IMR-90 (cell line): ENCODE data around the gene ZNF630. TPM values are rescaled to one million over a fixed set of nuclear protein-coding genes. Genes with fewer than 3 reads are reported as not detected.
A peak's percentile ranks its signal among the peaks of the same experiment; 100 is the strongest.

ENCODE experiments used
- ATAC-seq: fragments of 200-7000 bp; cut with Tn5 transposase; 2 replicates; pipeline ENCODE4 v1.9.1; 2020; ENCODE audit warnings: low read depth, mild to moderate bottlenecking, moderate library complexity
- BruUV-seq: library from RNA; stranded (reverse); fragments of 400-500 nt; replicated peaks from 2 replicates; lab custom pipeline; 2021; lab: Mats Ljungman, UMichigan
- CTCF ChIA-PET: fragments of 300-600 bp; formaldehyde crosslinking; extraction: SDS; loops from one replicate; lab custom pipeline; 2021; ENCODE audit warnings: antibody characterized with exemption; lab: Yijun Ruan, JAX
- POLR2A ChIA-PET: fragments of 300-600 bp; sonication (Branson Sonifier 250); formaldehyde crosslinking; loops from one replicate; lab custom pipeline; 2022; ENCODE audit warnings: antibody characterized with exemption; ENCODE audit not compliant: unreplicated experiment; lab: Charles Lee
- DNase-seq: peaks from one replicate; pipeline ENCODE4 v3.0.0; 2013
- H2AFZ ChIP-seq: replicated peaks from 2 replicates; pipeline ENCODE3; 2013; ENCODE audit warnings: low read length, mild to moderate bottlenecking; ENCODE audit not compliant: poor library complexity
- H2AK5ac ChIP-seq: 2 replicates; pipeline ENCODE4 v1.6.1; 2013; ENCODE audit warnings: low read depth, low read length, inconsistent platforms
- H2AK9ac ChIP-seq: replicated peaks from 2 replicates; pipeline ENCODE3; 2013; ENCODE audit warnings: mild to moderate bottlenecking, low read depth, low read length, moderate library complexity; ENCODE audit not compliant: poor library complexity
- H2BK120ac ChIP-seq: 2 replicates; pipeline ENCODE4 v1.6.1; 2013; ENCODE audit warnings: low read depth, low read length, inconsistent platforms
- H2BK15ac ChIP-seq: 3 replicates; pipeline ENCODE4 v1.6.1; 2013; ENCODE audit warnings: low read depth, low read length, inconsistent platforms
- H2BK20ac ChIP-seq: 2 replicates; pipeline ENCODE4 v1.6.1; 2013; ENCODE audit warnings: low read depth, mild to moderate bottlenecking, inconsistent platforms, low read length, moderate library complexity
- H2BK5ac ChIP-seq: 2 replicates; pipeline ENCODE4 v1.6.1; 2013; ENCODE audit warnings: mild to moderate bottlenecking, low read depth, low read length, inconsistent platforms; ENCODE audit not compliant: poor library complexity, severe bottlenecking
- H3K14ac ChIP-seq: replicated peaks from 2 replicates; pipeline ENCODE4 v1.6.1; 2013; ENCODE audit warnings: low read depth, low read length, inconsistent platforms
- H3K18ac ChIP-seq: 2 replicates; pipeline ENCODE4 v1.6.1; 2013; ENCODE audit warnings: low read depth, low read length, control low read depth
- H3K23ac ChIP-seq: 2 replicates; pipeline ENCODE4 v1.6.1; 2013; ENCODE audit warnings: low read depth, low read length, inconsistent platforms
- H3K27ac ChIP-seq: 2 replicates; pipeline ENCODE4 v1.5.1; 2013; ENCODE audit warnings: mild to moderate bottlenecking, control low read depth, low read length; ENCODE audit not compliant: insufficient read depth
- H3K27me3 ChIP-seq: 2 replicates; pipeline ENCODE4 v1.6.1; 2013; ENCODE audit warnings: low read length; ENCODE audit not compliant: control insufficient read depth, insufficient read depth
- H3K36me3 ChIP-seq: 2 replicates; pipeline ENCODE4 v1.6.1; 2013; ENCODE audit warnings: low read length, mixed read lengths; ENCODE audit not compliant: control insufficient read depth, insufficient read depth
- H3K4ac ChIP-seq: 2 replicates; pipeline ENCODE4 v1.6.1; 2013; ENCODE audit warnings: low read depth, low read length, inconsistent platforms
- H3K4me1 ChIP-seq: 2 replicates; pipeline ENCODE4 v1.6.1; 2013; ENCODE audit warnings: low read length, mixed read lengths; ENCODE audit not compliant: control insufficient read depth, insufficient read depth
- H3K4me2 ChIP-seq: 2 replicates; pipeline ENCODE4 v1.6.1; 2013; ENCODE audit warnings: low read depth, mild to moderate bottlenecking, control low read depth, low read length, moderate library complexity
- H3K4me3 ChIP-seq: 2 replicates; pipeline ENCODE4 v1.5.1; 2013; ENCODE audit warnings: low read depth, mild to moderate bottlenecking, control low read depth, low read length, moderate library complexity; ENCODE audit not compliant: insufficient read depth
- H3K56ac ChIP-seq: 2 replicates; pipeline ENCODE4 v1.6.1; 2013; ENCODE audit warnings: low read length, inconsistent platforms; ENCODE audit not compliant: insufficient read depth; ENCODE audit errors: extremely low read depth
- H3K79me1 ChIP-seq, 2 experiments: 2 replicates each; pipeline ENCODE4 v1.6.1; 2013; ENCODE audit warnings: low read length in 2 of 2, inconsistent platforms in 1 of 2, low read depth in 1 of 2
- H3K9ac ChIP-seq: 2 replicates; pipeline ENCODE4 v1.6.1; 2013; ENCODE audit warnings: low read depth, low read length, control low read depth
- H3K9me1 ChIP-seq: 2 replicates; pipeline ENCODE4 v1.6.1; 2013; ENCODE audit warnings: low read length, inconsistent platforms; ENCODE audit not compliant: insufficient read depth
- H3K9me3 ChIP-seq: 2 replicates; pipeline ENCODE4 v1.6.1; 2013; ENCODE audit warnings: low read length; ENCODE audit not compliant: control insufficient read depth, insufficient read depth
- H4K20me1 ChIP-seq: 2 replicates; pipeline ENCODE4 v1.6.1; 2013; ENCODE audit warnings: low read length, inconsistent platforms; ENCODE audit not compliant: insufficient read depth
- H4K5ac ChIP-seq: 2 replicates; pipeline ENCODE4 v1.6.1; 2013; ENCODE audit warnings: mild to moderate bottlenecking, low read depth, low read length, control low read depth
- H4K8ac ChIP-seq, 2 experiments: 2 replicates each; pipeline ENCODE4 v1.6.1; 2013; ENCODE audit warnings: low read depth in 2 of 2, low read length in 2 of 2, control low read depth in 1 of 2, inconsistent platforms in 1 of 2
- H4K91ac ChIP-seq: 2 replicates; pipeline ENCODE4 v1.6.1; 2013; ENCODE audit warnings: low read depth, low read length, inconsistent platforms; ENCODE audit not compliant: insufficient read depth
- BHLHE40 ChIP-seq: fragments of 150-350 bp; IDR thresholded peaks from 2 replicates; pipeline ENCODE4 v1.6.1; 2016; ENCODE audit warnings: mild to moderate bottlenecking, low read depth, low read length
- CEBPB ChIP-seq: IDR thresholded peaks from 2 replicates; pipeline ENCODE4 v1.6.1; 2012; ENCODE audit warnings: low read depth, low read length, improper control_type of control experiment
- CHD1 ChIP-seq: IDR thresholded peaks from 2 replicates; pipeline ENCODE4 v1.6.1; 2012; ENCODE audit warnings: low read depth, low read length, improper control_type of control experiment
- CTCF ChIP-seq: conservative IDR thresholded peaks from 2 replicates; pipeline ENCODE4 v1.5.1; 2012; ENCODE audit warnings: mild to moderate bottlenecking, low read depth, low read length, improper control_type of control experiment
- ELK1 ChIP-seq: fragments of 150-350 bp; IDR thresholded peaks from 2 replicates; pipeline ENCODE4 v1.6.1; 2016; ENCODE audit warnings: low read depth, mild to moderate bottlenecking, low read length, moderate library complexity, borderline replicate concordance
- FOS ChIP-seq: fragments of 150-350 bp; IDR thresholded peaks from 2 replicates; pipeline ENCODE4 v1.6.1; 2016; ENCODE audit warnings: low read depth, low read length
- MAFK ChIP-seq: IDR thresholded peaks from 2 replicates; pipeline ENCODE4 v1.6.1; 2012; ENCODE audit warnings: low read depth, low read length, improper control_type of control experiment
- MAZ ChIP-seq: IDR thresholded peaks from 2 replicates; pipeline ENCODE4 v1.6.1; 2012; ENCODE audit warnings: low read depth, mild to moderate bottlenecking, low read length, improper control_type of control experiment, moderate library complexity, borderline replicate concordance
- MXI1 ChIP-seq: IDR thresholded peaks from 2 replicates; pipeline ENCODE4 v1.6.1; 2012; ENCODE audit warnings: low read depth, mild to moderate bottlenecking, low read length, moderate library complexity, borderline replicate concordance
- NFE2L2 ChIP-seq: fragments of 150-350 bp; IDR thresholded peaks from 2 replicates; pipeline ENCODE4 v1.6.1; 2016; ENCODE audit warnings: low read depth, mild to moderate bottlenecking, low read length
- POLR2A ChIP-seq: IDR thresholded peaks from 2 replicates; pipeline ENCODE4 v1.6.1; 2012; ENCODE audit warnings: mild to moderate bottlenecking, low read depth, low read length
- RAD21 ChIP-seq: IDR thresholded peaks from 2 replicates; pipeline ENCODE4 v1.6.1; 2012; ENCODE audit warnings: low read length, improper control_type of control experiment
- RCOR1 ChIP-seq: IDR thresholded peaks from 2 replicates; pipeline ENCODE4 v1.6.1; 2012; ENCODE audit warnings: mild to moderate bottlenecking, low read length, improper control_type of control experiment; ENCODE audit not compliant: insufficient replicate concordance
- RFX5 ChIP-seq: IDR thresholded peaks from 2 replicates; pipeline ENCODE4 v1.8.0; 2012; ENCODE audit warnings: low read depth, mild to moderate bottlenecking, low read length, moderate library complexity
- SMC3 ChIP-seq: fragments of 150-350 bp; IDR thresholded peaks from 2 replicates; pipeline ENCODE4 v1.6.1; 2016; ENCODE audit warnings: low read depth, mild to moderate bottlenecking, antibody characterized with exemption, low read length, moderate library complexity
- USF2 ChIP-seq: fragments of 150-350 bp; IDR thresholded peaks from 2 replicates; pipeline ENCODE4 v1.6.1; 2017; ENCODE audit warnings: mild to moderate bottlenecking, antibody characterized with exemption, low read length, low read depth
- WGBS, 2 experiments: methylation state at CpG; one replicate each; pipeline versions ENCODE4 v1.1.5 to v1.1.7; 2013; ENCODE audit warnings: missing lambda C conversion rate in 2 of 2; ENCODE audit not compliant: insufficient read length in 1 of 2; ENCODE audit errors: extremely low coverage in 2 of 2; 5-methylcytosine and 5-hydroxymethylcytosine counted together
- dilution Hi-C: fragments of 300-500 bp; cut with HindIII; formaldehyde crosslinking; loops from one replicate; pipeline ENCODE4 v1.14.3; 2018; ENCODE audit warnings: low sequenced_read_pairs; ENCODE audit not compliant: unreplicated experiment
- in situ Hi-C: fragments of 300-500 bp; cut with MboI; formaldehyde crosslinking; loops from 3 replicates; pipeline ENCODE4 v1.14.3; 2019; ENCODE audit warnings: low sequenced_read_pairs, inconsistent platforms, mixed read lengths
- intact Hi-C: fragments of 100-400 bp; cut with micrococcal nuclease; formaldehyde crosslinking; loops from 2 replicates; pipeline ENCODE4 v1.10.0; 2022
- polyA plus RNA-seq, 3 experiments: library from polyadenylated mRNA; depleted of rRNA; stranded (reverse); fragments of >200 nt; gene quantifications; 2 replicates each; pipeline ENCODE4 v1.2.3, GENCODE V29; 2012; ENCODE audit warnings: low replicate concordance in 1 of 3
- total RNA-seq: library from RNA; depleted of rRNA; stranded (reverse); fragments of >200 nt; gene quantifications from 2 replicates; pipeline ENCODE4 v1.2.3, GENCODE V29; 2012

Gene ZNF630
- total and polyA plus RNA-seq, 2 of the 4 experiments (the other 2 are of a cell fraction) = 0.24 to 0.54 TPM

DNA sequence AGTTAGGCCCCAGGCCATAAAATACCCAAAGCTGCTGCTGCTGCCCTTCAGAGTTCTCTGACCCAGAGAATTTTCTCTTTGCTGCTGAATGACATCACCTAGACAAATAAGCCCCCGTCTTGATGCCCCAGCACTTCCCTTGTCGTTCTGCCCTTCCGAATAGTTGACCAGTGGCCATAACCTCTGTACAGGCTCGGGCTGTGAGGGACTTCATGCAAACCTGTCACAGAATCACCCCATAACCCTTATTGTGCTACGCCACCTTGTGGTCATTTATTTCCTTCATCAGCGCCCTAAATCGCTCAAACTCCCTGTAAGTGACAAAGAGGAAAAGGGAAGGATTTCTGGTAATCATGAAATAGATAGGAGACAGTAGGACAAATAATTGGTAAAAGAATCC lies 45.9 kb downstream of the ZNF630 start:
- intact Hi-C loops (loop anchor here (2.0 to 5.0 kb wide), 4 partner anchors 463 to 833 kb away; partner anchors contain the start of genes ARAF and UBA1), dilution Hi-C loops (no loop called here), in situ Hi-C loops (loop anchor here (10.0 to 25.0 kb wide), 2 partner anchors 191 to 488 kb away; partner anchors contain the start of gene ZNF81)
- Histone ChIP-seq H3K27ac (no peak overlapping the region), H4K20me1 (no peaks in the 10 kb centered on the region), H3K14ac (no peak overlapping the region), H2BK5ac (no peak overlapping the region), H4K8ac (no peak overlapping the region), H3K9me1 (no peaks in the 10 kb centered on the region), H2AFZ (peak overlapping the region; percentile 74), H3K4me1 (no peaks in the 10 kb centered on the region), H2BK15ac (no peak overlapping the region), H3K27me3 (no peaks in the 10 kb centered on the region), H3K4ac (no peak overlapping the region), H3K56ac (no peak overlapping the region), H3K36me3 (no peaks in the 10 kb centered on the region), H3K79me1 (no peaks in the 10 kb centered on the region), H3K23ac (no peak overlapping the region), H3K9me3 (no peaks in the 10 kb centered on the region), H4K5ac (no peak overlapping the region), H3K4me3 (no peak overlapping the region), H2BK120ac (no peak overlapping the region), H2BK20ac (no peak overlapping the region), H3K9ac (no peak overlapping the region), H2AK5ac (no peak overlapping the region), H3K4me2 (no peak overlapping the region), H2AK9ac (no peak overlapping the region), H3K18ac (no peak overlapping the region), H4K91ac (no peak overlapping the region)
- peak; percentile 41; the same call in 1 of the 2 replicates for ATAC-seq
- DNase-seq = peak; percentile 61
- no CpG with 5 or more reads among the region's 7 CpGs for WGBS, 2 experiments
- ChIA-PET CTCF (no interaction called here), POLR2A (no interaction called here)
- no TSS peak for BruUV-seq
- TF ChIP-seq CEBPB (no peak), RFX5 (no peak), NFE2L2 (no peak), FOS (no peak), SMC3 (peak; percentile 42), ELK1 (no peak), RCOR1 (no peak), RAD21 (peak; percentile 56), MAZ (no peak), MXI1 (no peak), BHLHE40 (no peak), MAFK (no peak), USF2 (no peak), CTCF (peak; percentile 61), POLR2A (no peak), CHD1 (no peak)
